Measurements from ENCODE around the gene PAAF1. TPM values are rescaled to one million over a fixed set of nuclear protein-coding genes. Genes with fewer than 3 reads are reported as not detected.

The PAAF1 gene
- total and polyA plus RNA-seq, 10 of the 15 experiments (the other 5 are each of a cell fraction or from before 2014, with no cell fraction given), result 13.7 to 70.6 (median 29.1) TPM

DNA sequence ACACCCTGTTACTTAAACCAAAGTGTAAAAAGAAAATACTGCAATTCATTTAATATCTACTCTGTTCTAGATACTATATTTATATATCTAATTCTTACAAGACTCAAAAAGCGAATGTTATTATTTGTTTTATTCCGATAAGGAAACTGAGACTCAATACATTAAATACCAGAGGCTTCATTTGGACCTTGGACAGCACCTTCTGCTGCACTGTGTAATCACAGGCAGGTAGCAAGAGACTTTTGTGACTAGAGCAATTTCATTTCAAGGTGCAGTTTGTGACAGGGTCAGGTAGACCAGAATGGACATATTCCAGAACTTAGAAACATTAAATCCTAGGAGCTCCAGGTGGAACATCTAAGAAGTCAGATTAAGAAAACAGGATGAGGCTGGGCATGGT is 52.6 kb downstream of the PAAF1 start (continued):
- TF ChIP-seq SMARCA5 (IDR thresholded peaks at IDR 0.05) (no peak), SREBF1 (IDR thresholded peaks at IDR 0.05; ENCODE audit: low read length) (no peak)
- TF ChIP-seq, protein P1, sequence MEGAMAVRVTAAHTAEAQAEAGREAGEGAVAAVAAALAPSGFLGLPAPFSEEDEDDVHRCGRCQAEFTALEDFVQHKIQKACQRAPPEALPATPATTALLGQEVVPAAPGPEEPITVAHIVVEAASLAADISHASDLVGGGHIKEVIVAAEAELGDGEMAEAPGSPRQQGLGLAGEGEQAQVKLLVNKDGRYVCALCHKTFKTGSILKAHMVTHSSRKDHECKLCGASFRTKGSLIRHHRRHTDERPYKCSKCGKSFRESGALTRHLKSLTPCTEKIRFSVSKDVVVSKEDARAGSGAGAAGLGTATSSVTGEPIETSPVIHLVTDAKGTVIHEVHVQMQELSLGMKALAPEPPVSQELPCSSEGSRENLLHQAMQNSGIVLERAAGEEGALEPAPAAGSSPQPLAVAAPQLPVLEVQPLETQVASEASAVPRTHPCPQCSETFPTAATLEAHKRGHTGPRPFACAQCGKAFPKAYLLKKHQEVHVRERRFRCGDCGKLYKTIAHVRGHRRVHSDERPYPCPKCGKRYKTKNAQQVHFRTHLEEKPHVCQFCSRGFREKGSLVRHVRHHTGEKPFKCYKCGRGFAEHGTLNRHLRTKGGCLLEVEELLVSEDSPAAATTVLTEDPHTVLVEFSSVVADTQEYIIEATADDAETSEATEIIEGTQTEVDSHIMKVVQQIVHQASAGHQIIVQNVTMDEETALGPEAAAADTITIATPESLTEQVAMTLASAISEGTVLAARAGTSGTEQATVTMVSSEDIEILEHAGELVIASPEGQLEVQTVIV (IDR thresholded peaks at IDR 0.05; ENCODE audit: borderline replicate concordance, partially characterized antibody), result no peak
- TF ChIP-seq, protein P2, sequence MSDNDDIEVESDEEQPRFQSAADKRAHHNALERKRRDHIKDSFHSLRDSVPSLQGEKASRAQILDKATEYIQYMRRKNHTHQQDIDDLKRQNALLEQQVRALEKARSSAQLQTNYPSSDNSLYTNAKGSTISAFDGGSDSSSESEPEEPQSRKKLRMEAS (IDR thresholded peaks at IDR 0.05; ENCODE audit: low read depth, low read length), result no peak

DNA sequence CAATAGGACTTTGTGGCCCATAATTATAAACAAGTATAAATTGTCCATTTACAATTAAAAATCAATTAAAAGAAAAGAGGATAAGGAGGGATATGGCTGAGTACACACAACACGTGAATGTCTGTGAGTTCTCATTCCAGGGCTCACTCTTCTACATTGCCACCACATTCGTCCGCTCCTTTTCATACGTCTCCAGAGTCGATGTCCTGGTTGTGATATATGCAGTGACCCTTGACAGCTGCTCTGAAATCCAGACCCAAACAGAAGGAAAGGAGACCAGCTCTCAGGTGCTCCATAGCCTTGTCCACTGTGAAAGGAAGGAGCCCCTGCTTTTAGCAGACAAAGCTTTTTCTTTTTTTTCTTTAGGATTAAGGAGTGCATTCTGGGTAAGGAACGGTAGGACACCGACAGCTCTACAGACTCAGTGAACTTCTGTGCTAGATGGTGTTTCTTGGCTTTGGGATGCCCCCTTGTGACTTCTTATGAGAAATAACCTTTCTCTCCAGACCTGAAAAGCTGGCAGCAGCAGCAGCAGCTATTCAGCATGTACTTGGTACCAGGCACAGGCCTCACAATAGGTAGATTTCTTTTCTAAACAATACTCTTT is 54.3 kb downstream of the PAAF1 start:
- ATAC-seq, result peak; percentile 78
- no TSS peak for BruUV-seq (replicated peaks)
- Histone ChIP-seq H3K9ac (ENCODE audit: control insufficient read depth, insufficient read depth, low read length) (no peak overlapping the region), H3K9me3 (replicated peaks; ENCODE audit: control insufficient read depth, insufficient read depth, low read length) (no peaks in the 10 kb centered on the region), H3K27me3 (replicated peaks in 1 of 2; ENCODE audit: control insufficient read depth in 2 of 2, insufficient read depth in 2 of 2, low read length in 1 of 2) (no peaks in the 10 kb centered on the region), H3K4me3 (no peak overlapping the region), H3K27ac (ENCODE audit: control insufficient read depth, insufficient read depth) (no peak overlapping the region), H3K4me2 (ENCODE audit: control insufficient read depth, insufficient read depth) (no peak overlapping the region), H4K20me1 (ENCODE audit: control insufficient read depth, insufficient read depth) (no peaks in the 10 kb centered on the region), H3K4me1 (ENCODE audit: control insufficient read depth, insufficient read depth, low read length) (no peaks in the 10 kb centered on the region), H2AFZ (ENCODE audit: control insufficient read depth, low read depth, low read length) (no peak overlapping the region), H3K79me2 (ENCODE audit: control insufficient read depth, insufficient read depth, low read length) (no peaks in the 10 kb centered on the region), H3K36me3 (ENCODE audit: control insufficient read depth in 2 of 2, insufficient read depth in 2 of 2, low read length in 1 of 2) (peaks cover 6 to 25% of the 10 kb centered on the region in 2 experiments)
- 81% methylated on average over 7 of the region's 7 CpGs for WGBS (ENCODE audit: insufficient coverage, insufficient replicate concordance, low lambda C conversion rate, missing lambda C conversion rate)
- TF ChIP-seq RAD21 (IDR thresholded peaks at IDR 0.05; ENCODE audit: insufficient read depth, low read depth, low read length) (peak; percentile 47; the same call in 1 of the 2 replicates), ZNF622 (IDR thresholded peaks at IDR 0.05) (no peak), SMC3 (IDR thresholded peaks at IDR 0.05; ENCODE audit: borderline replicate concordance, low read length) (peak; percentile 32; the same call in 1 of the 2 replicates)
- TF ChIP-seq, protein P3, sequence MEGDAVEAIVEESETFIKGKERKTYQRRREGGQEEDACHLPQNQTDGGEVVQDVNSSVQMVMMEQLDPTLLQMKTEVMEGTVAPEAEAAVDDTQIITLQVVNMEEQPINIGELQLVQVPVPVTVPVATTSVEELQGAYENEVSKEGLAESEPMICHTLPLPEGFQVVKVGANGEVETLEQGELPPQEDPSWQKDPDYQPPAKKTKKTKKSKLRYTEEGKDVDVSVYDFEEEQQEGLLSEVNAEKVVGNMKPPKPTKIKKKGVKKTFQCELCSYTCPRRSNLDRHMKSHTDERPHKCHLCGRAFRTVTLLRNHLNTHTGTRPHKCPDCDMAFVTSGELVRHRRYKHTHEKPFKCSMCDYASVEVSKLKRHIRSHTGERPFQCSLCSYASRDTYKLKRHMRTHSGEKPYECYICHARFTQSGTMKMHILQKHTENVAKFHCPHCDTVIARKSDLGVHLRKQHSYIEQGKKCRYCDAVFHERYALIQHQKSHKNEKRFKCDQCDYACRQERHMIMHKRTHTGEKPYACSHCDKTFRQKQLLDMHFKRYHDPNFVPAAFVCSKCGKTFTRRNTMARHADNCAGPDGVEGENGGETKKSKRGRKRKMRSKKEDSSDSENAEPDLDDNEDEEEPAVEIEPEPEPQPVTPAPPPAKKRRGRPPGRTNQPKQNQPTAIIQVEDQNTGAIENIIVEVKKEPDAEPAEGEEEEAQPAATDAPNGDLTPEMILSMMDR (IDR thresholded peaks at IDR 0.05 in 2 of 3, conservative IDR thresholded peaks at IDR 0.05 in 1 of 3; ENCODE audit: control insufficient read depth in 2 of 3, extremely low read depth in 1 of 3, insufficient read depth in 1 of 3, low read depth in 3 of 3, low read length in 3 of 3), result peak in 2 of 3 experiments; percentile 37 to 60; a peak in 3 of 6 replicates
- POLR2A ChIA-PET, result interaction anchor here (0.5 to 0.6 kb wide), 2 partner anchors 45 to 49 kb away, joined by 3 read pairs; no protein-coding TSS in a partner anchor
- SMC1A ChIA-PET (ENCODE audit: uncharacterized antibody, unreplicated experiment), result interaction anchor here (0.8 to 2.0 kb wide), 5 partner anchors 13 to 453 kb away, joined by 3 to 16 read pairs (median 3); no protein-coding TSS in a partner anchor
- CTCF ChIA-PET, result interaction anchor here (0.6 to 2.2 kb wide), 17 partner anchors 10 to 580 kb away, joined by 3 to 29 read pairs (median 3); partner anchors contain the start of genes COA4 and PAAF1
- in situ Hi-C loops (cut with MboI), result no loop called here
- DNase-seq (ENCODE audit: low read depth, low spot score), result no peak
- RAD21 ChIA-PET (ENCODE audit: unreplicated experiment), result interaction anchor here (0.6 to 1.6 kb wide), 9 partner anchors 12 to 306 kb away, joined by 3 to 29 read pairs (median 3); no protein-coding TSS in a partner anchor
- FAIRE-seq, result no peak
- intact Hi-C loops (cut with micrococcal nuclease; ENCODE audit: unreplicated experiment), result loop anchor here (5.0 kb wide), 1 partner anchor 304 kb away; no protein-coding TSS in a partner anchor
